ENCODE measurements around the gene ZC3H12D. TPM values are rescaled to one million over a fixed set of nuclear protein-coding genes. Genes with fewer than 3 reads are reported as not detected.

The ZC3H12D gene
- total and polyA plus RNA-seq, 2 donors (not counting 3 experiments of a cell fraction or from before 2014, with no cell fraction given): 0.06 TPM; not detected in 1

DNA sequence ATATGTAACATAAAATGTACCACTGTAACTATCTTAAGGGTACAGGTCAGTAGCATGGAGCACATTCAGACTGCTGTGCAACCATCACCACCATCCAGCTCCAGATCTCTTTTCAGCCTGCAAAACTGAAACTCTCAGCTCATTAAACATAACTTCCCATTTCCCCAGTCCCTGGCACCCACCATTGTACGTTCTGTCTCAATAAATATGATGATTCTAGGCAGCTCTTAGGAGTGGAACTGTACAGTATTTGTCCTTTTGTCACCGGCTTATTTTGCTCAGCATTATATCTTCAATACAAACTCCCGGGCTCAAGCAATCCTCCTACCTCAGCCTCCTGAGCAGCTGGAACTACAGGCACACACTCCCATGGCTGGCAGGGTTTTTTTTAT, 1.5 kb downstream of the ZC3H12D start:
- Histone ChIP-seq H3K4me3 (replicated peaks in 1 of 3; ENCODE audit: insufficient read depth in 1 of 3, low read depth in 1 of 3, low read length in 3 of 3) (no peak overlapping the region), H3K9ac (replicated peaks; ENCODE audit: extremely low read depth, insufficient read depth, low read length) (no peak overlapping the region), H3K4me2 (ENCODE audit: insufficient read depth, low read length) (no peak overlapping the region), H3K79me2 (ENCODE audit: control insufficient read depth, insufficient read depth, low read length) (no peaks in the 10 kb centered on the region), H3K27ac (ENCODE audit: insufficient read depth, low read depth, low read length) (no peak overlapping the region), H3K36me3 (ENCODE audit: control insufficient read depth in 2 of 2, extremely low read depth in 1 of 2, insufficient read depth in 2 of 2, low read length in 2 of 2) (no peaks in the 10 kb centered on the region), H3K4me1 (ENCODE audit: control insufficient read depth, extremely low read depth, insufficient read depth, low read length) (peaks cover 3% of the 10 kb centered on the region), H2AFZ (ENCODE audit: low read depth, low read length) (no peak overlapping the region), H3K9me3 (replicated peaks; ENCODE audit: control insufficient read depth, insufficient read depth, low read length) (no peaks in the 10 kb centered on the region), H3K27me3 (ENCODE audit: control insufficient read depth in 2 of 2, insufficient read depth in 2 of 2, low read length in 2 of 2) (no peaks in the 10 kb centered on the region), H4K20me1 (replicated peaks; ENCODE audit: control insufficient read depth, extremely low read depth, insufficient read depth, low read length) (no peaks in the 10 kb centered on the region), H3K9me1 (replicated peaks; ENCODE audit: control insufficient read depth, extremely low read depth, insufficient read depth, low read length) (no peaks in the 10 kb centered on the region)
- no peak for DNase-seq (ENCODE audit: low read depth, low spot score)
- ChIA-PET CTCF (interaction anchor here (0.7 to 3.1 kb wide), 2 partner anchors 52 to 455 kb away, joined by 3 to 12 read pairs; no protein-coding TSS in a partner anchor), POLR2A (no interaction called here)
- no peak for FAIRE-seq
- intact Hi-C loops (cut with micrococcal nuclease) (no loop called here), dilution Hi-C loops (cut with MboI; ENCODE audit: extremely low pct_ligation_motif_present, low sequenced_read_pairs) (no loop called here)
- no TSS peak for BruUV-seq (replicated peaks)
- no peak for TF ChIP-seq GATA2 (IDR thresholded peaks at IDR 0.05; ENCODE audit: insufficient read depth, insufficient read length, low read depth, low read length)

- FAIRE-seq: no peak
- H3K9me1 ChIP-seq (replicated peaks; ENCODE audit: control insufficient read depth, extremely low read depth, insufficient read depth, low read length): no peaks in the 10 kb centered on the region
- BruUV-seq (replicated peaks): no TSS peak
- peak overlapping the region in 1 of 3 experiments; percentile 6 for H3K4me3 ChIP-seq (replicated peaks in 1 of 3; ENCODE audit: insufficient read depth in 1 of 3, low read depth in 1 of 3, low read length in 3 of 3)
- TF ChIP-seq EZH2 (IDR thresholded peaks at IDR 0.05; ENCODE audit: borderline replicate concordance, low read depth, low read length, severe bottlenecking) (no peak), POLR2A (IDR thresholded peaks at IDR 0.05; ENCODE audit: low read depth, low read length) (no peak), MAX (IDR thresholded peaks at IDR 0.05; ENCODE audit: insufficient read depth, insufficient read length) (no peak), GATA2 (IDR thresholded peaks at IDR 0.05; ENCODE audit: insufficient read depth, insufficient read length, low read depth, low read length) (no peak), MYC (IDR thresholded peaks at IDR 0.05; ENCODE audit: low read depth, low read length) (no peak), POLR2AphosphoS5 (IDR thresholded peaks at IDR 0.05; ENCODE audit: insufficient read depth, low read depth, low read length) (no peak), JUN (IDR thresholded peaks at IDR 0.05; ENCODE audit: borderline replicate concordance, insufficient read depth, insufficient read length, low read depth) (no peak), FOS (IDR thresholded peaks at IDR 0.05; ENCODE audit: borderline replicate concordance, insufficient read depth, low read length) (no peak)
- TF ChIP-seq, protein P1, sequence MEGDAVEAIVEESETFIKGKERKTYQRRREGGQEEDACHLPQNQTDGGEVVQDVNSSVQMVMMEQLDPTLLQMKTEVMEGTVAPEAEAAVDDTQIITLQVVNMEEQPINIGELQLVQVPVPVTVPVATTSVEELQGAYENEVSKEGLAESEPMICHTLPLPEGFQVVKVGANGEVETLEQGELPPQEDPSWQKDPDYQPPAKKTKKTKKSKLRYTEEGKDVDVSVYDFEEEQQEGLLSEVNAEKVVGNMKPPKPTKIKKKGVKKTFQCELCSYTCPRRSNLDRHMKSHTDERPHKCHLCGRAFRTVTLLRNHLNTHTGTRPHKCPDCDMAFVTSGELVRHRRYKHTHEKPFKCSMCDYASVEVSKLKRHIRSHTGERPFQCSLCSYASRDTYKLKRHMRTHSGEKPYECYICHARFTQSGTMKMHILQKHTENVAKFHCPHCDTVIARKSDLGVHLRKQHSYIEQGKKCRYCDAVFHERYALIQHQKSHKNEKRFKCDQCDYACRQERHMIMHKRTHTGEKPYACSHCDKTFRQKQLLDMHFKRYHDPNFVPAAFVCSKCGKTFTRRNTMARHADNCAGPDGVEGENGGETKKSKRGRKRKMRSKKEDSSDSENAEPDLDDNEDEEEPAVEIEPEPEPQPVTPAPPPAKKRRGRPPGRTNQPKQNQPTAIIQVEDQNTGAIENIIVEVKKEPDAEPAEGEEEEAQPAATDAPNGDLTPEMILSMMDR (IDR thresholded peaks at IDR 0.05; ENCODE audit: extremely low read depth in 1 of 2, insufficient read depth in 1 of 2, low read depth in 1 of 2, low read length in 2 of 2): no peak
- H2AFZ ChIP-seq (ENCODE audit: low read depth, low read length): peak overlapping the region; percentile 61
- H3K4me1 ChIP-seq (ENCODE audit: control insufficient read depth, extremely low read depth, insufficient read depth, low read length): peaks cover 3% of the 10 kb centered on the region
- no peaks in the 10 kb centered on the region for H3K9me3 ChIP-seq (replicated peaks; ENCODE audit: control insufficient read depth, insufficient read depth, low read length)
- CTCF ChIA-PET: interaction anchor here (0.7 kb wide), 1 partner anchor 51 kb away, joined by 3 read pairs; no protein-coding TSS in a partner anchor
- no peak overlapping the region for H3K9ac ChIP-seq (replicated peaks; ENCODE audit: extremely low read depth, insufficient read depth, low read length)
- no peak overlapping the region for H3K27ac ChIP-seq (ENCODE audit: insufficient read depth, low read depth, low read length)
- intact Hi-C loops (cut with micrococcal nuclease) (no loop called here), dilution Hi-C loops (cut with MboI; ENCODE audit: extremely low pct_ligation_motif_present, low sequenced_read_pairs) (no loop called here)
- H3K79me2 ChIP-seq (ENCODE audit: control insufficient read depth, insufficient read depth, low read length): no peaks in the 10 kb centered on the region
- no peaks in the 10 kb centered on the region for H3K36me3 ChIP-seq (ENCODE audit: control insufficient read depth in 2 of 2, extremely low read depth in 1 of 2, insufficient read depth in 2 of 2, low read length in 2 of 2)
- POLR2A ChIA-PET: no interaction called here
- H4K20me1 ChIP-seq (replicated peaks; ENCODE audit: control insufficient read depth, extremely low read depth, insufficient read depth, low read length): no peaks in the 10 kb centered on the region
- H3K27me3 ChIP-seq (ENCODE audit: control insufficient read depth in 2 of 2, insufficient read depth in 2 of 2, low read length in 2 of 2): no peaks in the 10 kb centered on the region
- no peak overlapping the region for H3K4me2 ChIP-seq (ENCODE audit: insufficient read depth, low read length)
- DNase-seq (ENCODE audit: low read depth, low spot score): no peak
These were observed 2.1 kb downstream of the ZC3H12D start for GRCh38 chr6:149482545-149483333.

Measured in endothelial cell of umbilical vein (primary cell).